Stimulated activated naive CD8-positive, alpha-beta T cell treated with anti-CD3 and anti-CD28 coated beads, Interleukin-15, amount 100 ng/mL, for 72 hours (primary cell): ENCODE data around the gene PGP.

Source experiments
- ATAC-seq: fragments of 150-1000 bp; cut with Tn5 transposase; 2 replicates; pipeline ENCODE4 v1.10.0; 2021; ENCODE audit warnings: mild to moderate bottlenecking, moderate library complexity
- DNase-seq, 2 donors: peaks; one replicate each; pipeline ENCODE4 v3.0.0; 2021 to 2022
- H3K27ac Mint-ChIP-seq, 2 donors: one replicate each; pipeline ENCODE4 v1.8.0; 2022; ENCODE audit warnings: mild to moderate bottlenecking in 2 of 2, mixed read lengths in 2 of 2, moderate library complexity in 2 of 2
- H3K27me3 Mint-ChIP-seq: one replicate; pipeline ENCODE4 v1.8.0; 2022; ENCODE audit warnings: mixed read lengths
- H3K4me1 Mint-ChIP-seq: one replicate; pipeline ENCODE4 v1.8.0; 2022; ENCODE audit warnings: mild to moderate bottlenecking, mixed read lengths
- H3K4me3 Mint-ChIP-seq, 2 donors: one replicate each; pipeline ENCODE4 v1.8.0; 2022; ENCODE audit warnings: mild to moderate bottlenecking in 2 of 2, mixed read lengths in 2 of 2, moderate library complexity in 1 of 2
- H3K9me3 Mint-ChIP-seq, 2 donors: one replicate each; pipeline ENCODE4 v1.8.0; 2022; ENCODE audit warnings: mixed read lengths in 2 of 2

PGP gene

DNA sequence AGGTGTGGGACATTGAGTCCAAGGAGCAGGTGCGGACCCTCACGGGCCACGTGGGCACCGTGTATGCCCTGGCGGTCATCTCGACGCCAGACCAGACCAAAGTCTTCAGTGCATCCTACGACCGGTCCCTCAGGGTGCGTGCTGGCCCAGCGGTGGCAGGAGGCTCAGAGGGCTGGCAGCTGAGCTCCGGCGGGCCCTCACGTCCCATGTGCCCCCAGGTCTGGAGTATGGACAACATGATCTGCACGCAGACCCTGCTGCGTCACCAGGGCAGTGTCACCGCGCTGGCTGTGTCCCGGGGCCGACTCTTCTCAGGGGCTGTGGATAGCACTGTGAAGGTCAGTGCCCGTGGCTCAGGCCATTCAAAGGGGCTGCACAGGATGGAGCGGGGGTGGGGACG lies 38.6 kb downstream of the PGP start:
- Mint-ChIP-seq H3K4me3 (no peak overlapping the region), H3K4me1 (no peaks in the 10 kb centered on the region), H3K9me3 (no peaks in the 10 kb centered on the region), H3K27ac (no peak overlapping the region), H3K27me3 (no peaks in the 10 kb centered on the region)
- ATAC-seq (no peak), DNase-seq (no peak)

- Mint-ChIP-seq H3K4me3 (no peak overlapping the region), H3K27me3 (no peaks in the 10 kb centered on the region)
These were observed 39.2 kb downstream of the PGP start for GRCh38 chr16:2175454-2175853.

GRCh38 chr16:2174396-2175131 lies 40.1 kb downstream of the PGP start:
- Mint-ChIP-seq H3K9me3 (no peaks in the 10 kb centered on the region), H3K4me1 (no peaks in the 10 kb centered on the region), H3K27me3 (no peaks in the 10 kb centered on the region), H3K4me3 (no peak overlapping the region), H3K27ac (peak overlapping the region in 1 of 2 donors; percentile 59)
- DNase-seq (no peak), ATAC-seq (no peak)

More at GRCh38 chr16:2175454-2175853, 39.2 kb downstream of the PGP start:
- DNase-seq, result no peak
- Mint-ChIP-seq H3K4me1 (no peaks in the 10 kb centered on the region), H3K27ac (no peak overlapping the region), H3K9me3 (no peaks in the 10 kb centered on the region)
- ATAC-seq, result no peak

DNA sequence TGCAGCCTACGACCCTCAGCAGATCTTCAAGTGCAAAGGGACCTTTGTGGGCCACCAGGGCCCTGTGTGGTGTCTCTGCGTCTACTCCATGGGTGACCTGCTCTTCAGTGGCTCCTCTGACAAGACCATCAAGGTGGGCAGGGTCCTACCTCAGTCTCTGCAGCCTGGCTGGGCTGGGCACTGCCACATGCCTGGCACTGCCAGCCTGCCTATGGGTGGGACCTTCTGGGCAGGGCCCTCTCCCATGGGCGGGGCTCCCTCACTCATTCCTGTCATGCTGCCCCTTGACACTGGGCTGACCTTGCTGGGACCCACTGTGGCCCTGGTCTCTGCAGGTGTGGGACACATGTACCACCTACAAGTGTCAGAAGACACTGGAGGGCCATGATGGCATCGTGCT lies 40.7 kb downstream of the PGP start:
- no peaks in the 10 kb centered on the region for H3K9me3 Mint-ChIP-seq
- H3K4me3 Mint-ChIP-seq, result no peak overlapping the region
- no peak for ATAC-seq
- H3K27ac Mint-ChIP-seq, result peak overlapping the region in 1 of 2 donors; percentile 7
- no peaks in the 10 kb centered on the region for H3K4me1 Mint-ChIP-seq
- H3K27me3 Mint-ChIP-seq, result no peaks in the 10 kb centered on the region
- no peak for DNase-seq

- no peak for ATAC-seq
- H3K9me3 Mint-ChIP-seq, result no peaks in the 10 kb centered on the region
- H3K4me1 Mint-ChIP-seq, result no peaks in the 10 kb centered on the region
- no peak overlapping the region for H3K4me3 Mint-ChIP-seq
- DNase-seq, result no peak
- no peak overlapping the region for H3K27ac Mint-ChIP-seq
- H3K27me3 Mint-ChIP-seq, result no peaks in the 10 kb centered on the region
These were observed 41.3 kb downstream of the PGP start for GRCh38 chr16:2173366-2173765.

DNA sequence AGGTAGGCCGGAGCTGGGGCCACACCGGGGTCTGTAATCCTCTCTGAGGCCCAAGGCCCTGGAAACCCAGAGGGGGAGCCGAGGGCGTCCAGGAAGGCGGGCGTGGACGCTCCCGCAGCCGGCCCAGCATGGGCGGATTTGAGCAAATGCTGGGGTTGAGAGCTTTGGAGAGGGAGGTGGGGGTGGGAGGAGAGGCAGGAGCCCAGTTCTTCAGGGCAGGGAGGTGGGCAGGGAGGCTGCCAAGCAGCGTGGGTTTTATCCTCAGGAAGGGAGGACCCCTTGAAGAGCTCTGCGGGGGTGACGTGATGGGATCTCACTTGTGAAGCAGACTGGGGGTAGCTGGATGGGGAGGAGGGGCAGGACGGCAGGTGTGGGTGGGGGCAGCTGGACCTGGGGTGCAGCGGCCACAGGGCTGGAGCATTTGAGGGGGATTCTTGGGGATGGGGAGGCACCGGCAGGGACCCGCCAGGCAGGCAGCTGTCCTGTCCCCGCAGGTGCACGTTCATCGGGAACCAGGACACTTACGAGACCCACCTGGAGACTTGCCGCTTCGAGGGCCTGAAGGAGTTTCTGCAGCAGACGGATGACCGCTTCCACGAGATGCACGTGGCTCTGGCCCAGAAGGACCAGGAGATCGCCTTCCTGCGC lies 41.8 kb downstream of the PGP start:
- Mint-ChIP-seq H3K4me3 (no peak overlapping the region), H3K9me3 (no peaks in the 10 kb centered on the region), H3K4me1 (no peaks in the 10 kb centered on the region), H3K27ac (no peak overlapping the region), H3K27me3 (no peaks in the 10 kb centered on the region)
- ATAC-seq (no peak), DNase-seq (no peak)

DNA sequence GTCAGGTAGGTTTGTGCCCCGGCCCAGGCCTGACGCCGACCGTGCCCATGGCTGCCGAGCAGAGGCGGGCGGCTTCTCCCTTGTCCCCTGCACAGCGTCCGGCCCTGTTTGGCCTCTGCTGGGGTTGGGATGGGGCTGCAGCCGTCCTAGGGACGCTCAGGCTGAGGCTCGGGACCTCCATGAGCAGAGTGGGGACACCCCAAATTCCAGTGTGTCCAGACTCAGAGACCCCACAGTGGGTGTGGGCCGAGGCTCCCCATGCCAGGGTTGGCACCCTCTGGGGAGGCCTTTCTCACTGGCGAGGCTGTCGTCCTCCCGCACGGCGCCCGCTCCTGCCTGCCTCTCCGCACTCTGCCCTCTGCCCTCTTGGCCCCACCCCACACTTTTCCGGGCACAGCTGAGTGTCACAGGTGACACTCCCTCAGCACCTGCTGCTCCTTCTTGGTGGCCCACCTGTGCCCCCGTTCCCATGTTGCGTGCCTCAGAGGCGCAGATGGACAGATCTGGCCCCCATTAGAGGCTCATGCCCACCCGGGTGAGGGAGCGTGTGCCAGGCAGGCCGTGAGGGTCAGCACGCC lies 43.0 kb downstream of the PGP start:
- H3K4me3 Mint-ChIP-seq, result no peak overlapping the region
- no peak for DNase-seq

DNA sequence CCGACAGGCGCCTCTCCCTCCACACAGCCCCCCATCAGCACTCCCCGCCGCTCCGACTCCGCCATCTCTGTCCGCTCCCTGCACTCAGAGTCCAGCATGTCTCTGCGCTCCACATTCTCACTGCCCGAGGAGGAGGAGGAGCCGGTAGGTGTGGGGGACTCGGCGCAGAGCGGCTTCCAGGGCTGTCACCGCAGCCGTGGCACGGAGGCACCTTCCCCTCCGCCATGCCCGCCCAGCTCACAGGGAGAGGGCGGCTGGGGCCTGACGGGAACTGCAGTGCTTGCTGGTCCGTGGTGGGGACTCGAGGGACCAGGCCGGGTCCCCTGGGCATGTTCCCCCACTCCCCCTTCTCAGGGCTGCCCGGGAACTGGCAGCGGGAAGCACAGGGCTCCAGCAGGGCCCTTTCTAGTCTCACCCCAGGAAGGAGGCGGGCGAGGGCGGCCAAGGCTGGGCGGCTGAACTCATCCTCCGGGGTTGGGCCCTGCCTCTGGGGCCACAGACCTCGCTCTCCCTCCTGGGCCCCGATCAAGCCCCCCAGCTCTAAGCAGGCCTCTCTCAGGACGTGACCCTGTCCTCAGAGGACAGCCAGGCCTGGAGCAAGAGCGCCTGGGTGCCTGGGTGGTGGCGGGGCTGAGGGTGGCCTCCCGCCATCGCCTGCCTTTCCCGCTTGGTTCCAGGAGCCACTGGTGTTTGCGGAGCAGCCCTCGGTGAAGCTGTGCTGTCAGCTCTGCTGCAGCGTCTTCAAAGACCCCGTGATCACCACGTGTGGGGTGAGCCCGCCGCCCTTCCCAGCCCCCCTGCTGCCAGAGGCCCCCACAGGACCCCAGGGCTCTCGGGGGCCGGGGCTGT lies 43.8 kb downstream of the PGP start:
- H3K4me1 Mint-ChIP-seq, result no peaks in the 10 kb centered on the region
- ATAC-seq (peak; percentile 8), DNase-seq (no peak)
- H3K27me3 Mint-ChIP-seq, result no peaks in the 10 kb centered on the region
- peak overlapping the region in 1 of 2 donors; percentile 34 for H3K27ac Mint-ChIP-seq
- no peak overlapping the region for H3K4me3 Mint-ChIP-seq
- H3K9me3 Mint-ChIP-seq, result no peaks in the 10 kb centered on the region

More for the DNA sequence above, 43.0 kb downstream of the PGP start:
- Mint-ChIP-seq H3K4me1 (no peaks in the 10 kb centered on the region), H3K9me3 (no peaks in the 10 kb centered on the region), H3K27me3 (no peaks in the 10 kb centered on the region), H3K27ac (no peak overlapping the region)
- no peak for ATAC-seq

GRCh38 chr16:2170080-2170479 lies 44.6 kb downstream of the PGP start:
- Mint-ChIP-seq H3K4me3 (no peak overlapping the region), H3K27me3 (no peaks in the 10 kb centered on the region), H3K27ac (no peak overlapping the region), H3K9me3 (no peaks in the 10 kb centered on the region), H3K4me1 (no peaks in the 10 kb centered on the region)
- DNase-seq (no peak), ATAC-seq (no peak)

- H3K9me3 Mint-ChIP-seq, result no peaks in the 10 kb centered on the region
- no peak for ATAC-seq
- peak overlapping the region in 1 of 2 donors; percentile 9 for H3K27ac Mint-ChIP-seq
- DNase-seq, result no peak
- peaks cover 7% of the 10 kb centered on the region for H3K4me1 Mint-ChIP-seq
- H3K4me3 Mint-ChIP-seq, result no peak overlapping the region
- no peaks in the 10 kb centered on the region for H3K27me3 Mint-ChIP-seq
These were observed 47.5 kb downstream of the PGP start for GRCh38 chr16:2167068-2167638.

DNA sequence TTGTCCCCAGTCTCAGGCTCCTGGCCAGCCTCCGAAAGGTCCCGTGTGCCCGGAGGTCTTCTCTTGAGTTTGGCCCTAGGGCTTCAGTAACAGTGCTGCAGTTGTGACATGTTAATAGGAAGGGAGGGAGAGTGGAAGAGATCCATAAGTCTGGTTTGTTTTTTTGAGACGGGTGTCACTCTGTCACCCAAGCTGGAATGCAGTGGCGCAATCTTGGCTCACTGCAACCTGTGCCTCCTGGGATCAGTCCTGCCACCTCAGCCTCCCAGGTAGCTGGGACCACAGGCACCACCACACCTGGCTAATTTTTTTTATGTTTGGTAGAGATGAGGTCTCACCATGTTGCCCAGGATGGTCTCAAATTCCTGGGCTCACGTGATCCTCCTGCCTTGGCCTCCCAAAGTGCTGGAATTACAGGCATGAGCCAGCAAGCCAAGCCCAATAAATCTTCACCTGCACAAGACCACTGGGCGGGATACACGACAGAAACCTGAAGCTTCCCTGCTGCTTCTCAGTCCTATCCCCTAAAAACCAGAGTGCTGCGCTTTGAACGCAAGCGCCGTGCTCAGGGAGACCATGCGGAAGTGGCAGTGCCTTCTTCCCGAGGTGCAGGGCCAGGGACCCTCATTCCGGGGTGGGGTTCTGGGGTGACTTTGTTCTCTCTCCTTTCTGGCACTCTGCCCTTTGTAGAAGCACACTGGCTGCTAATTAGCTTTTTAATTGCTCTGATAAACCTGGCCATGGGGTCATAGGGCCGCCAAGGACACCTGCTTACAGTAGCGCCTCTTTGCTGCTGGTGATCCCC lies 48.2 kb downstream of the PGP start:
- H3K4me1 Mint-ChIP-seq, result peaks cover 14% of the 10 kb centered on the region
- peak overlapping the region in 1 of 2 donors; percentile 90 for H3K27ac Mint-ChIP-seq
- no peaks in the 10 kb centered on the region for H3K27me3 Mint-ChIP-seq
- ATAC-seq, result no peak
- DNase-seq, result no peak
- H3K4me3 Mint-ChIP-seq, result no peak overlapping the region
- no peaks in the 10 kb centered on the region for H3K9me3 Mint-ChIP-seq

DNA sequence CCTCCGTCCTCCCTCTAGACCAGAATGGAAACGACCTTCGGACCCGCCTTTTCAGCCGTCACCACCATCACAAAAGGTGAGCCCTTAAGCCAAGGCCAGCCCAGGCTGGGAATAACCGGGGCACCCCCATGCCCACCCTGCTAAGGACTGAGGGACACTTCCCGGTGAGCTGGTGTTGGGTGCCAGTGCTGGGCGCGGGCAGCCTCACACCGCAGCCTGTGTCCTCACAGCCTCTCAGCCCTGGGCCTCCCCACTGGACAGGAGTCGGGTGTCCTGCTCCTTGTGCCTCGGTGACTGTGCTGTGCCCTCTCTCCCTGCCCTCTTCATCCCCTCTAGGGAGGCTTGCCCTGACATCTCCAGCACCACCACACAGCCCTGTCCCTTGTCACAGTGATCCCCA lies 48.8 kb downstream of the PGP start:
- DNase-seq (no peak), ATAC-seq (no peak)
- Mint-ChIP-seq H3K9me3 (no peaks in the 10 kb centered on the region), H3K4me3 (no peak overlapping the region), H3K27ac (peak overlapping the region in 1 of 2 donors; percentile 90), H3K4me1 (peaks cover 14% of the 10 kb centered on the region), H3K27me3 (no peaks in the 10 kb centered on the region)

DNA sequence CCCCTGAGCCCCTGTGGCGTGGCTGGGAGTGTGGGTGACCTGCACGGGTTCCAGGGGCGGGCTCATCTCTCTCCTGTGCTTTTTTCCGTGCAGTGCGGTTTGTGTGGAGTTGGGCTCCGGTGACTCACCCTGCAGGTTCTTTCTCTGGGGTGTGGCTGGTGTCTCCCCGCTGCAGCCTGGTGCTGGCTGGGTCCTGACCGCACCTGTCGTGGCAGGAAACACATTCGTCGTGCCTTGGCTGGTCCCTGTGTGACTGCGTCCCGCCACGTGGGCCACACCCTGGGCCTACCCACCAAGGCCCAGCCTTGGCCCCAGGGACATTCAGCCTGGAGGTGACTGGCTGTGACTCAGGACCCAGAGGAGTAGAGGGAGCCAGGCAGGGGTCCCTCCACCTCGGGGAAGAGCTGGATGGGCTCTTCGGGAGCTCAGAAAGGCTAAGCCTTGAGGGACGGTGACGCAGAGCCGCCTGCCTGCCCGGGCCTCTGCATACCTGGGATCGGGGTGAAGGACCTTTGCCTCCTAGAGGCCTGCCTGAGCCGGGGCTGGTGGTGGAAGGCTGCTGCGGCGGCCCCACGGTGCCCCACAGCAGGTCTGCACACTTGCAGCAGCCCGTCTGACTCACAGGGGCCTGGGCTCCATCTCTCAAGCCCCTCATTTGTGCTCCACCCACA lies 51.3 kb downstream of the PGP start:
- ATAC-seq, result no peak
- H3K27ac Mint-ChIP-seq, result peak overlapping the region; percentile 43 to 82

DNA sequence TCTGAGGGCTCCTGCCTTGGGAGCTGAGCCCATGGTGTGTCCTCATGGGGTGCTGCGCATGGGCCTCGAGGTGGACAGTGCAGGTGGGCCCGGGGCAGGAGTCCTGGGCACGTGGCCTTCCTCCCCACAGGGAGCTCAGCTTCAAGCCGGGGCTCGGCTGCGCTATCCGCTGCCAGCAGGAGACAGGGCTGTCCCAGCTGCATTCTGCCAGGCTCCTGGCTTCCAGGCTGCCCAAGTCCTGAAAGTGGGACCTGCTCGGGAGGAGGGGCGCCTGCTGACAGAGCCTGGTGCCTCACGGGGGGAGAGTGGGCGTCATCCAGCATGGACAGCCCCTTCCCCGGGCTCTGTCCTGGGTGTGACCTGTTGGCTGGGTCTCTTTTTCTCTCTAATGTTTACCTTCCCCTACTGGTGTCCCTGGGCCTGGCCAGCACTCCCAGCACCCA lies 51.9 kb downstream of the PGP start:
- Mint-ChIP-seq H3K9me3 (no peaks in the 10 kb centered on the region), H3K4me3 (no peak overlapping the region), H3K27ac (no peak overlapping the region), H3K27me3 (no peaks in the 10 kb centered on the region), H3K4me1 (peaks cover 30% of the 10 kb centered on the region)
- ATAC-seq (peak; percentile 13), DNase-seq (no peak)

More for the DNA sequence above, 51.3 kb downstream of the PGP start:
- Mint-ChIP-seq H3K27me3 (no peaks in the 10 kb centered on the region), H3K4me3 (no peak overlapping the region), H3K4me1 (peaks cover 24% of the 10 kb centered on the region), H3K9me3 (no peaks in the 10 kb centered on the region)
- no peak for DNase-seq
